Kidney (tissue), 14 donors: ENCODE measurements around the gene DHRS2. TPM values are rescaled to one million over a fixed set of nuclear protein-coding genes. Genes with fewer than 3 reads are reported as not detected.
"Not testable (repeated sequence)": the region's sequence is repeated elsewhere in the genome, so short reads cannot be mapped to it uniquely, and the experiment has no call there.

Experiments
- DNase-seq, 5 donors: peaks; one replicate each; pipeline ENCODE4 v3.0.0-alpha.2; 2013 to 2020
- FAIRE-seq: peaks from 2 replicates; lab custom pipeline; 2012; peaks lifted over from hg19 to GRCh38; lab: Jason Lieb, UNC
- H3K27ac ChIP-seq, 2 donors: one replicate each; pipeline ENCODE4 v1.7.0; 2013; ENCODE audit warnings: low read depth in 2 of 2, low read length in 2 of 2, inconsistent platforms in 1 of 2
- H3K27me3 ChIP-seq: one replicate; pipeline ENCODE4 v1.7.1; 2013; ENCODE audit warnings: low read length, inconsistent platforms; ENCODE audit not compliant: control insufficient read depth, insufficient read depth
- H3K36me3 ChIP-seq, 3 donors: one replicate each; pipeline versions ENCODE4 v1.7.0 to v1.7.1; 2013; ENCODE audit warnings: low read length in 3 of 3, control low read depth in 1 of 3, inconsistent platforms in 1 of 3; ENCODE audit not compliant: insufficient read depth in 3 of 3, control insufficient read depth in 2 of 3
- H3K4me1 ChIP-seq, 3 donors: one replicate each; pipeline versions ENCODE4 v1.7.0 to v1.7.1; 2013; ENCODE audit warnings: low read length in 3 of 3, inconsistent platforms in 1 of 3, low read depth in 1 of 3; ENCODE audit not compliant: control insufficient read depth in 2 of 3, insufficient read depth in 2 of 3
- H3K4me3 ChIP-seq, 3 donors: one replicate each; pipeline versions ENCODE4 v1.7.0 to v1.8.1; 2013; ENCODE audit warnings: low read length in 3 of 3, control low read depth in 1 of 3, inconsistent platforms in 1 of 3
- H3K9ac ChIP-seq, 3 donors: one replicate each; pipeline versions ENCODE4 v1.7.0 to v1.7.1; 2013; ENCODE audit warnings: low read length in 3 of 3, control low read depth in 1 of 3, inconsistent platforms in 1 of 3
- H3K9me3 ChIP-seq, 3 donors: one replicate each; pipeline versions ENCODE4 v1.7.0 to v1.7.1; 2013; ENCODE audit warnings: low read length in 3 of 3, control low read depth in 1 of 3, inconsistent platforms in 1 of 3; ENCODE audit not compliant: control insufficient read depth in 2 of 3, insufficient read depth in 1 of 3
- intact Hi-C: fragments of 100-400 bp; cut with DNase I; formaldehyde crosslinking; loops from one replicate; pipeline ENCODE4 v1.11.1; 2022
- polyA plus RNA-seq: library from polyadenylated mRNA; stranded (reverse); fragments of 350-450 nt; fragmentation: Illumina TruSeq; extraction: RNeasy Lipid Tissue Mini Kit (QIAGEN cat#74804); gene quantifications from one replicate; pipeline ENCODE4 v1.2.3, GENCODE V29; 2014; ENCODE audit warnings: low read depth, low replicate concordance; ENCODE audit not compliant: insufficient read depth
- total RNA-seq: library from RNA; stranded (reverse); fragmentation: NEBNext Ultra II Directional; extraction: Animal tissue kit (Norgen Biotek cat#: 25700); gene quantifications from one replicate; pipeline ENCODE4 v1.2.1, GENCODE V29; 2021
- TF ChIP-seq, protein P1 (sequence below): IDR thresholded peaks from 3 replicates; pipeline ENCODE4 v1.5.1; 2012; ENCODE audit warnings: mild to moderate bottlenecking, moderate library complexity, borderline replicate concordance; ENCODE audit not compliant: insufficient read depth; ENCODE audit errors: extremely low read depth
- donor health status: control.
- donor health status: control.
- donor health status: control.
- donor health status: control.
- donor health status: control.
- donor health status: DM: yes; HTN: yes; CAD: no.
- donor health status: Normal renal cell carcinoma (clear cell type).

The DHRS2 gene
- total and polyA plus RNA-seq, 2 donors from 2014 or later, result 0.31 to 2.4 TPM

DNA sequence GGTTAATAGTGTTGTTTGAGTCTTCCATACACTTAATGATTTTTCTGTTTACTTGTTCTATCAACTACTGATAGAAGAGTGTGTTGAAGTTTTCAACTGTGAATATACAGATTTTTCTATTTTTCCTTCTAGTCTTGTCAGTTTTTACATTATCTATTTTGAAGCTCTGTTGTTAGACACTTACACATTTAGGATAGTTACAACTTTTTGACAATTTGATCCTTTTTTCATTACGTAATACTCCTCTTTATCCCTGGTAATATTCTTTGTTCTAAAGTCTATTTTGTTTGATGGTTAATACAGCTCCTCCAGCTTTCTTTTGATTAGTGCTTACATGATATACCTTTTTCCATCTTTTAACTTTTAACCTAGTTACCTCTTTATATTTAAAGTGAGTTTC is 45.2 kb downstream of the DHRS2 start:
- intact Hi-C loops, result no loop called here
- no peaks in the 10 kb centered on the region for H3K36me3 ChIP-seq

GRCh38 chr14:23689709-23690514 is 53.7 kb downstream of the DHRS2 start:
- H3K4me3 ChIP-seq, H3K36me3 ChIP-seq, H3K27me3 ChIP-seq, H3K4me1 ChIP-seq, intact Hi-C loops, DNase-seq, FAIRE-seq, H3K9me3 ChIP-seq, H3K27ac ChIP-seq, H3K9ac ChIP-seq: not testable (repeated sequence)

More for the DNA sequence above, 45.2 kb downstream of the DHRS2 start:
- Histone ChIP-seq H3K4me3 (no peak overlapping the region), H3K9ac (no peak overlapping the region), H3K27ac (no peak overlapping the region), H3K9me3 (no peaks in the 10 kb centered on the region), H3K4me1 (no peaks in the 10 kb centered on the region), H3K27me3 (no peaks in the 10 kb centered on the region)
- TF ChIP-seq, protein P1, sequence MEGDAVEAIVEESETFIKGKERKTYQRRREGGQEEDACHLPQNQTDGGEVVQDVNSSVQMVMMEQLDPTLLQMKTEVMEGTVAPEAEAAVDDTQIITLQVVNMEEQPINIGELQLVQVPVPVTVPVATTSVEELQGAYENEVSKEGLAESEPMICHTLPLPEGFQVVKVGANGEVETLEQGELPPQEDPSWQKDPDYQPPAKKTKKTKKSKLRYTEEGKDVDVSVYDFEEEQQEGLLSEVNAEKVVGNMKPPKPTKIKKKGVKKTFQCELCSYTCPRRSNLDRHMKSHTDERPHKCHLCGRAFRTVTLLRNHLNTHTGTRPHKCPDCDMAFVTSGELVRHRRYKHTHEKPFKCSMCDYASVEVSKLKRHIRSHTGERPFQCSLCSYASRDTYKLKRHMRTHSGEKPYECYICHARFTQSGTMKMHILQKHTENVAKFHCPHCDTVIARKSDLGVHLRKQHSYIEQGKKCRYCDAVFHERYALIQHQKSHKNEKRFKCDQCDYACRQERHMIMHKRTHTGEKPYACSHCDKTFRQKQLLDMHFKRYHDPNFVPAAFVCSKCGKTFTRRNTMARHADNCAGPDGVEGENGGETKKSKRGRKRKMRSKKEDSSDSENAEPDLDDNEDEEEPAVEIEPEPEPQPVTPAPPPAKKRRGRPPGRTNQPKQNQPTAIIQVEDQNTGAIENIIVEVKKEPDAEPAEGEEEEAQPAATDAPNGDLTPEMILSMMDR, result no peak
- DNase-seq, result no peak
- no peak for FAIRE-seq

DNA sequence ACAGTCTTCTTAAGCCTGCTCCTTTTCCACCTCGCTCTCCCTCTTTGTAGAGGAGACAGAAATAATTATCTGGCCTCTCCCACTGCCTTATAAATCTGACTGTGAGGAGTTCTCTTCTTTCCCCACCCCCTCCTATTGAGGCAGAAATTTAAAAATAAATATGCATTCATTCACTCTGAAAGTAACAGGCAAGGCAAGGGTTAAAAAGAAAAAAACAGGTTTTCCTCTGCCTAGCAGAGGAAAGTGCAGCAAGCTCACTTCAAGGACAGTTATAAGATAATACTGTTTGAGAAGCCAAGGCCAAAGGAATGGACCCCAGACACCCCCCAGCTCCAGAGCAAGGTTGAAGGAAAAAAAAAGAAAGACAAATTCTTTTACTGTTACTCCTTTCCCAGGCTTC is 56.3 kb downstream of the DHRS2 start:
- TF ChIP-seq, protein P1, result no peak
- Histone ChIP-seq H3K27ac (no peak overlapping the region), H3K9ac (no peak overlapping the region), H3K27me3 (no peaks in the 10 kb centered on the region), H3K9me3 (no peaks in the 10 kb centered on the region), H3K4me3 (no peak overlapping the region), H3K36me3 (no peaks in the 10 kb centered on the region), H3K4me1 (peaks cover 0 to 10% (median 5%) of the 10 kb centered on the region in 3 donors)
- intact Hi-C loops, result no loop called here
- no peak for FAIRE-seq
- DNase-seq, result no peak

DNA sequence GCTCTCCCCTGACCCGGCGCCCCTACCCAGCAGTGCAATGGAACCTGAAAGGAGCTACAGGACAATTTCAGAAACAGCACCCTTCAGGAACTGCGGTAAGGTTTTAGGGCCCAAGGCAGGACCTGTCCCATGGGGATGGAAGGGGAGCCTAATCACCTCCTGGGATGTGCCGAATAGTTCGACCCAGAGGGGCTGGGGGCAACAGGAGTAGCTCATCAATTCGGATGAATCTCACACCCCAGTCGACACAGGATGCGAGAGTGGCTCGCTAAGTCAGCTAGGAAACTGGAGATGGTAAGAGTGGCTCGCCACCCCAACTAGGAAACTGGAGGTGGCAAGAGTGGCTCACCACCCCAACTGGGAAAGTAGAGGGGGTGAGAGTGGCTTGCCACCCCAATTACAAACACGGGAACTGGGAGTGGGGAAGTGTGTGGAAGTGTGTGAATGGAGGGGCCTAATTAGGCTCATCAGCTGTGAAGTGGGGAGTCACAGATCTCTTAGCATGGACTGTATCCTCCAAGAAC is 57.1 kb downstream of the DHRS2 start:
- FAIRE-seq, result no peak
- no peaks in the 10 kb centered on the region for H3K27me3 ChIP-seq
- DNase-seq, result no peak
- H3K27ac ChIP-seq, result no peak overlapping the region
- no peaks in the 10 kb centered on the region for H3K36me3 ChIP-seq
- H3K9ac ChIP-seq, result no peak overlapping the region
- H3K4me1 ChIP-seq, result peaks cover 0 to 10% (median 5%) of the 10 kb centered on the region in 3 donors
- TF ChIP-seq, protein P1, result no peak
- H3K9me3 ChIP-seq, result no peaks in the 10 kb centered on the region
- intact Hi-C loops, result no loop called here
- no peak overlapping the region for H3K4me3 ChIP-seq
